ENCODE measurements around the gene ERC2.
"Not testable (repeated sequence)": the region's sequence is repeated elsewhere in the genome, so short reads cannot be mapped to it uniquely, and the experiment has no call there.

ERC2 gene

DNA sequence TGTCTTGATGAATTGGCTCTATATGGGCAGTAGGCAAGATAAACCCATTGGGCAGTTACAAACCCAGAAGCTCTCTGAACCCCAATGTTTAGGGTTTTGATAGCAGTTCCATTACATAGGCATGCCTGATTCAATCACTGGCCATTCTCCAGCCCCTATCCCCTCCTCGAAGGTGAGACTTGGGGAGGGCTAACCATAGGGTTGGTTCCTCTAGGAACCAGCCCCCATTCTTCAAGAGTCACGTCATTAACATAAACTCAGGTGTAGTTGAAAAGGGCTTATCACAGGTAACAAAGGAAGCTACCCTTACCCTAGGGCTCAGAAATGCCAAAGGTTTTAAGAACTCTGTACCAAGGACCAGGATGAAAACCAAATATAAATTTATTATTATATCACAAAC lies 353.1 kb downstream of the ERC2 start:
- DNase-seq = no peak

- DNase-seq = no peak
Observed at GRCh38 chr3:56113908-56114307, 354.4 kb downstream of the ERC2 start.

DNA sequence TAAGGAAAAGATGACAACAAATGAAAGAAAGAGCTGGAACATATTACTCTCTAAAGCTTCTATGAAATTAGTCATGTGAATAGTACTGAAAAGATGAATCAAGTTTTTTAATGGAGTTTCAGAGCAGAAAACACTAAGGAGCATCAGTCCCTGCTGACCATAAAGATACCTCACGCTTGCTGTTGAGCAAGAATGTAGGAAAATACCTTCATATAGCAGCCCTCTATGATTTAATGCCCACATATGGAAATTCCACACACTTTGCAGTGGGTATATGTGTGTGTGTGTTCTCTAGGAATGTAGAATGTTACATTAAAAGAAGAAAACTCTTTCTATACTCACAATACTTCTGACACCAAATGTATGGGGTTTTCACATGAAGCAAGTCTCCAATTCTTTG lies 355.0 kb downstream of the ERC2 start:
- DNase-seq = no peak

DNA sequence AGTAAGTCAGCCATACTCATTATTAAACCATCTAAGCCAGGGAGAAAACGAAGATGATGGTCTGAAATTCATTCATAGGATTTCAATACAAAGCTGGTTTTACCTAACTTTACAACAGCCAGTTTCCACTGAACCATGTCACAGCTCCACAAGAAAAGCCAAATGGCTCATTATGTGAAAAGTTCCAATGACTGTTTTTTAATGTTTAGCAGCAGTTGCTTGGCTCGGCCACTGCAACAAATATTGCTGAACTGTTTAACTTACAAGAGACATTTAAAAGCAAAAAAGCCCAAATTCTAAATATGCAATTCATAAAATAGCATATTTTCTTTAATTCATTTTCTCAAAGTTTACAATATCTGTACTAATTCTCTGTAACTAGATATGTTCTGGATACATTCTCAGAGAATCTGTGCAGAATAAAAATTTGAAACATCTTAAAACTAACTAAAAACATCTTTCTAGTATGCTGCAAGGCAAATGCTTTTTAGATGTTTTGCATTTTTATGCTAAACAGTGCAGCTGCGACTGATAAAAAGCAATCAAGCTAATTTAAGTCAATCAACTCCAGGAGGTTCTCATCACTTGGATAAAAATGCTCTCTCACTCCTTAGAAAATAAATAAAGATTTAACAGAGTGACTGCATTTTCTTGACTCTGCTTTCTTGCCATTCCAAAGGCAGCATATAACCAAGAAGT lies 356.5 kb downstream of the ERC2 start:
- no peak for DNase-seq

DNA sequence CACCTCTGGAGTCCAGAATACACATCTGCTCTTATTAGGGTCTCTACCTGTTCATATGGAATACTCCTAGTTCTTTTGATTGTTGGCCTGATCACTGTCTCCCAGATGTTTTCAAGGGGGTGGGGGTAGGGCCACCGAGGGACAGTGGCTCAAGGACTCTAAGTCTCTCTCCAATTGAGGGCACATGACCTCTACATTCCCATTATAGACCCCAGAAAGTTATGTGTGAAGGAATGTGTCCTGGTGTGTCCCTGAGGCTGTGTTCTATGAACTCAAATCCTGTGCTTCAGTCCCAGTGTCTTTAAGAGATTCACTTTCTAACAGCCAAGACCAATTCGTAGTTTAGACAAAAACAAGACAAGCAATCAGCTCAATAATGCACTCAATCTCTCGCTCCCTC lies 357.4 kb downstream of the ERC2 start:
- no peak for DNase-seq

DNA sequence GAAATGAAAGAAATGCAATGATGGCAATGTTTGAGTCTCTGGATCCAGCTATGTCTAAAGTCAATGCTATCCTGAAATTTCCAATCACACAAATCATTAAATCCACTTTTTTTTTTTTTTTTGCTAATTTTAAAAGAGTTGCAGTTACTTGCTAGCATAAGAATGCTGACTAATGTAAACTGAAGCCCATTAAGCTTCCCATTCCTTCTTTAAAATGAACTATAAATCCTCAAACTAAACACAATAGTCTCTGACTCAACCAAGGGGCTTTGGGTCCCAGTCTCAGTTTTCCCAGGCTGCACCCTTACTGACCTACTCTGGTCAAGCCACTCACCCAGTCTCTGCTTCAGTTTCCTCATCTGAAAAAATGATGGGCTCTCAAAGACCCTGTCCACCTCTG lies 361.1 kb downstream of the ERC2 start:
- no peak for DNase-seq

DNA sequence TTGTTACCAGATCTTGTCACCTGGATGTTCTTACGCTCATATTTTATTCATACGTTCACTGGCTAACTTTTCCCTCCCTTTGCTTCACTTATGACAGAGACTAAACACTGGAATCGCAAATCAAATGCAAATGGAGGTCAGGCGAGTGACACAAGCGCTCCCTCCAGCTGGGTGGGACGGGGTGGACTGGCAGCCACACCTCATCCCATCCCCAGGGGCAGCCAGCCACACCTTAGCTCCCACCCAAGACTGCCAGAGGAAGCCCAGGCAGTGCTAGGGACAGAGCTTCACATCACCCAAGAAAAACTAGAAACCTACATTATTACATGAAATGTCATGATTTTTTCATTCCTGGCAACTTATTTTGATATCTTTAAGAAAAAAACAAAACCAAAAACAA lies 366.2 kb downstream of the ERC2 start:
- DNase-seq = no peak

GRCh38 chr3:56101576-56101975 lies 366.7 kb downstream of the ERC2 start:
- no peak for DNase-seq

DNA sequence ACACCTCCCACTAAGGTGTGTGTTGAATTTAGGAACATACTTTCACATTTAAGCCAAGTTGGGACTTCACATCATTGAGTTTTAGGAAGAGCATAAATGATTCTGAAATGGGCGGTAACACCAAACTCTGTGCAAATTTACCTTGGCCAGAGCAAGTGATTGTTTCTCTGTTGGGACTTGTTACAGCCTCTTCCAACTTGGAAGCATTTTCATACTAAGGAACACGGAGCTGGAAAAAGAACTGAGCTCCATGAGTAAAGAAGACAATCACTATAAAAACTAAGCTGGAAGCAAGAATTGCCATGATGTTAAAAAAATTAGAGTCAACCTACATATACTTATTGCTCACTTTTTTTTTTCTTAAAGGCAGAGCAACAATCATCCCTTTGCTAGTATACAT lies 371.3 kb downstream of the ERC2 start:
- no peak for DNase-seq

- no peak for DNase-seq
Observed at GRCh38 chr3:56094170-56094569, 374.1 kb downstream of the ERC2 start.

DNA sequence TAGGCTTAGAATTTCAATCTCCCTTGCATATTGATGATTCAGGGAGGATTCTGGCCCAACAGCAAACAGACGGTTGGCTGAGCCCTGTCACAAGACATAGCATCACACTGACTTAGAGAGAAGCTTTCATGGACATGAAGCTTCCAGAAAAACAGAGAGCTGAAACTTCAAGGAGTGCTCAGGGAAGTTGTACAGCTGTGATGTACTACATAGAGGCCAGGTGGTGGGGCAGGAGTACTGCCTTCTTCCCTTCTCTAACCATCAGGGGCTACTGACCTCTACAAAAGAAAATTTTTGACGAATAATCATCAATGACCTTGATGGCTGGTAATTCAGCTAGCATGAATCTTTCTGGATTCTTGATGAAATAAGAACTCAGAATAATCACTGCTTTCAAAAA lies 378.5 kb downstream of the ERC2 start:
- DNase-seq = no peak

DNA sequence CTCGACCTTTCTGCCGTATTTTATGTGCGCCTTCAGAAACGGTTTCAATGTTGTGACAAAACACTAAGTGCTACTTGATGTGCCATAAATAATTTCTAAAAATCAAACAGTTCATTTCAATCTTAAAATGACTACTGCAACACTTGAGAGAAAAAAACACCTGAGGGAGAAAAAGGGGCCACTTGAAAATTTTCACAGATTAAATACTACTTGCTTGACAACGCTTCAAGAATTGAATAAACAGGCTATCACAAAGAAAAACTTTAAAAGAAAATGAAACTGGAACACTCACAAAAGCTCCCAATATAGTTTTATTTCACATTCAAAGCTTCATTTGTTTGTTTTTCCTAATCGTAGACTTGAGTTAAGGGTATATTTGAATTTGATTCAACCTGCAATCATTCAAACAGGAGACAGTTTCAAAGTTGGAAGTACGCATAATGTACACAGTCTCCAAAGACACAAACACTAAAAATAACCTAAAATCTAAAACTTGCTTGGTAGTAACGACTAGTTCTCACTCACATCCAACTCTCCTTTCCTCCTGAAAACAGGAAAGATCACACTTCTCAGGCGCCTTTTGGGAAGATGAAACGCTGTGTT lies 380.7 kb downstream of the ERC2 start:
- DNase-seq = no peak

GRCh38 chr3:56086355-56086754 lies 381.9 kb downstream of the ERC2 start:
- DNase-seq = no peak

- no peak for DNase-seq
Observed at GRCh38 chr3:56081246-56081645, 387.0 kb downstream of the ERC2 start.

- no peak for DNase-seq
Observed at GRCh38 chr3:56076746-56077145, 391.5 kb downstream of the ERC2 start.

DNA sequence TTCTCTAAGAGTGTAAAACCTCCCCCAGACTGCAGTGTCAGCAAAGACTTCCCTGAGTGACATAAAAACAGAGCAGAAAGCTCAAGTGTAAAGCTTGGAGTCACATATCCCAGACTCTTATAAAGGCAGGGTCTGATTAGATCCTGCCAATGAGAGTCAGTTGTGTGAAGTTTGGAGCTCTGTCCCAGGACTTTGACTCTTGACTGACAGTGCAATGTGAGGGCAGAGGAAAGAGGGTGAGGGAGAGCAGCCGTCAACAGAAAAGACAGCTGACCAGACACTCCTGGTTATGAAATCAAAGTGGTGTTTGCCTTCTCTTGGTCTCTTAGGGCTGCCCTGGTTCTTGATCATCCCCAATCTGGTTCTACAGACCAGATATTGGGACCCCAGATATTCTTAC lies 393.2 kb downstream of the ERC2 start:
- no peak for DNase-seq

- no peak for DNase-seq
Observed at GRCh38 chr3:56069766-56070165, 398.5 kb downstream of the ERC2 start.

GRCh38 chr3:56066405-56066804 lies 401.9 kb downstream of the ERC2 start:
- DNase-seq = not testable (repeated sequence)

GRCh38 chr3:56064684-56065083 lies 403.6 kb downstream of the ERC2 start:
- DNase-seq = no peak

DNA sequence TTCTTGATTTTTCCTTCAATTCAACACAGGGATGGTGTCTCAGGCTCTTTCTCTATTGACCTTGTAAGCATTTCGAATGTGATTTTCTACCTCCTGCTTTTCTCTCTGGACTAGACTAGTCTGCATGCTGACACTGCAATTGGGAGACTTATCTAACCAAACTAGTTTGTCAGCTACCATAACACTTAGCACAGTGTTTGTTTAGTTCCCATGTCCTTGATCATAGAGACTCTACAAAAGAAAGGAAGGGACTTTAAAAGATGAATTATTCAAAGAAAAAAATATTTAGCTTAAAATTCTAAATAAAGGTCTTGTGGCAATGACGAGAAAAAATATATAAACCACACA lies 407.0 kb downstream of the ERC2 start:
- no peak for DNase-seq

- no peak for DNase-seq
Observed at GRCh38 chr3:56060521-56061278, 407.6 kb downstream of the ERC2 start.

- no peak for DNase-seq
Observed at GRCh38 chr3:56059731-56060130, 408.5 kb downstream of the ERC2 start.

GRCh38 chr3:56055951-56056350 lies 412.3 kb downstream of the ERC2 start:
- no peak for DNase-seq

DNA sequence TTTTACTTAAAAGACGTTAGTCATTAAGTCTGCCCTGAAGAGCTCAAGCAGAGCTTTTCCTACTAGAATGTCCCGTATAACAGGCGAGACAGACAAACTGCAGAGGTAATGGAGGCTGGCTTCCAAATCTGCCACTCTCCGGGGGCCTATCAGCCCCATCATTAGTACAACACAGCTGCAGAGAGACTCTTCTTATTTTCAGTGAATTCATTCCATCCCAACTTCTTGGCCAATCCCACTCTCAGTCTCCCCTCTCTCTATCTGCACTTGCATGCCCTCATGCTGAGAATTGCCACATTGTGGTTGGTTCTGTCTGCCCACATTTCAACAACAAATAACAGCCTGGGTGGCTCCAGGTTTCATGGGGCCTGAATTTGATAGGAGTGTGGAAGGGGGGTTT lies 412.7 kb downstream of the ERC2 start:
- DNase-seq = no peak

DNA sequence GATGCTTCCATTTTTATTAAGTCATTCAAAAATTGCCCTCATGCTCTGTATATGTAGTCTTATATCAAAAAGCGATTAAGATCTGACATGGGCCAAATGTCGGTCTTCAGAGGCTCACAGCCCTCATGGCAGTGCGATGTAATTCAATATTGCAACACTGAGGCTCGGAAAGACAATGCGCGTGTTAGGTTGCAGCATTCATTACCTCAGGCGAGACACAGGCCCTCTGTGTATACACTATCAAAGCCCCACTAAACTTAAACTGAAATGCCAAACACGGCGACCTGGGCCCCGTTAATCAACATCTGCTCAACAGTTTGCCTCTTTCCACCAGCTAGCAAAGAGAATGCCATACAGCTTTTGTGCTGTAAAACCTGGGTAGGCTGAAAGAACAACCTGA lies 413.4 kb downstream of the ERC2 start:
- DNase-seq = no peak

Data from NCI-H1048 (cell line).